GM21737 (cell line): ENCODE measurements around the gene ANKRD16.

ENCODE experiments used
- ATAC-seq: cut with Tn5 transposase; IDR thresholded peaks from one replicate; pipeline ENCODE4 v1.9.1; 2021; ENCODE audit warnings: mild to moderate bottlenecking, moderate library complexity; ENCODE audit not compliant: unreplicated experiment

Gene ANKRD16

GRCh38 chr10:5812283-5813090, 77.2 kb downstream of the ANKRD16 start:
- peak; percentile 21 for ATAC-seq
